ENCODE results near the gene BCL2A1.
"Not testable (repeated sequence)": the region's sequence is repeated elsewhere in the genome, so short reads cannot be mapped to it uniquely, and the experiment has no call there.

Gene BCL2A1

DNA sequence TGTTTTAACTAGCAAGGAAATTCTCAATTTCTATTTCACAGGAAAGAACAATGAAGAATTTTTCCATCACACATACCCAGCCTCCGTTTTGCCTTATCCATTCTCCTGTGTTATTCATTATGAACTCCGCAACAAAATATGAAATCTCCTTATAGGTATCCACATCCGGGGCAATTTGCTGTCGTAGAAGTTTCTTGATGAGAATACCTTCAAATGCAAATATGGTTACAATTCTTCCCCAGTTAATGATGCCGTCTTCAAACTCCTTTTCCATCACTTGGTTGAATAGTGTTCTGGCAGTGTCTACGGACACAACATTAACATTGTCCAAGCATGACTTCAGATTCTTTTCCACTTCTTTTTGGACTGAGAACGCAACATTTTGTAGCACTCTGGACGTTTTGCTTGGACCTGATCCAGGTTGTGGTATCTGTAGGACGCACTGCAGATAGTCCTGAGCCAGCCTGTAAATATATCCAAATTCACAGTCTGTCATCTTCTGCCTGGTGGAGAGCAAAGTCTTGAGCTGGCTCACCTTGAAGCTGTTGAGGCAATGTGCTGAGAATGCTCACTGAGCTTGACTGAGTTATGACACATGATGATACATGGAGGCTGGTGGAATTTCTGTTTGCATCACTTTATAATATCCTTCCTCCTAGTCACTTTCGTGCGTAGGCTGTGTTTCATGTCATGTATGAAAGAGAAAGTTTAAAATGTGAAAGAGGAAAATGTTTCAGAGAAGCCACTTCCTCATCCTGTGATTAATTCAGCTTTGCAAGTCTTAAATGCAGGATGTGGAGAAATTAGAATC lies at the start of gene BCL2A1:
TSS of gene BCL2A1 (minus strand) at position 573 of the 811 bp plus-strand sequence. CDS start at position 496, 77 bp downstream.
- DNase-seq (ENCODE audit: low spot score) = no peak

- no peak for DNase-seq (ENCODE audit: low spot score)
Measured at GRCh38 chr15:80020731-80021130, 49.7 kb upstream of the BCL2A1 start.

DNA sequence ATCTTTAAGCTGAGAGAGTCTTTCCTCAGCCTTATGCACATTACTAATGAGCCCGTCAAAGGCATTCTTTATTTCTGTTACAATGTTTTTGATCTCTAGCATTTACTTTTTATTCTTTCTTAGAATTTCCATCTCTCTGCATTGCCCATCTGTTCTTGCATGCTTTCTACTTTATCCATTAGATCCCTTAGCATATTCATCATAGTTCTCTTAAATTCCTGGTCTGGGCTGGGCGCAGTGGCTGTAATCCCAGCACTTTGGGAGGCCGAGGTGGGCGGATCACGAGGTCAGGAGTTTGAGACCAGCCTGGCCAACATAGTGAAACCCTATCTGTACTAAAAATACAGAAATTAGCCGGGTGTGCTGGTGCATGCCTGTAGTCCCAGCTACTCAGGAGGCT lies 49.2 kb upstream of the BCL2A1 start:
- DNase-seq (ENCODE audit: low spot score) = not testable (repeated sequence)

DNA sequence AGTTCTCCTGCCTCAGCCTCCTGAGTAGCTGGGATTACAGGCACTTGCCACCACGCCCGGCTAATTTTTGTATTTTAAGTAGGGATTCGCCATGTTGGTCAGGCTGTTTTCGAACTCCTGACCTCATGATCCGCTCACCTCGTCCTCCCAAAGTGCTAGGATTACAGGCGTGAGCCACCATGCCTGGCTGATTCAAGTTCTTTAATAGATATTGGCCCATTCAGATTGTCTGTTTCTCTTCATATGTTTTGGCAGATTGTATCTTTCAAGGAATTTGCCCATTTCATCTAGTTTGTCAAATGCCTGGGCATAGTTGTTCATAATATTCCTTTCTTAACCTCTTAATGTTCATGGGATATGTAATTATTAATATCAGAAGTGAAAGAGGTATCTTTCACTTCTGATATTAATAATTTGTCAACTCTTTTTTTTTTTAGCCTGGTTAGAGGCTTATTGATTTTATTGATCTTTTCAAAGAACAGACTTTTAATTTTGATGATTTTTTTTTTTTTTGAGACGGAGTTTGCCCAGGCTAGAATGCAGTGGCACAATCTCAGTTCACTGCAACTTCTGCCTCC lies 48.3 kb upstream of the BCL2A1 start:
- no peak for DNase-seq (ENCODE audit: low spot score)

- DNase-seq (ENCODE audit: low spot score) = not testable (repeated sequence)
Measured at GRCh38 chr15:80017139-80017538, 46.1 kb upstream of the BCL2A1 start.

DNA sequence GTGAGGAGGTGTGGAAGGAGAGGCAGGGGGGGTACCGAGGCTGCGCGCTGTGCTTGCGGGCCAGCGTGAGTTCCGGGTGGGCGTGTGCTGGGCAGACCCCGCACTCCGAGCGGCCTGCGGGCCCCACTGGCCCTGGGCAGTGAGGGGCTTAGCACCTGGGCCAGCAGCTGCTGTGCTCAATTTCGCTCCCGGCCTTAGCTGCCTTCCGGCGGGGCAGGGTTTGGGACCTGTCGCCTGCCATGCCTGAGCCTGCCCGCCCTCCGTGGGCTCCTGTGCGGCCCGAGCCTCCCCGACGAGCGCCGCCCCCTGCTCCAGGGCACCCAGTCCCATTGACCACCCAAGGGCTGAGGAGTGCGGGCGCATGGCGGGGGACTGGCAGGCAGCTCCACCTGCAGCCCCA lies 45.5 kb upstream of the BCL2A1 start:
- DNase-seq (ENCODE audit: low spot score) = not testable (repeated sequence)

- DNase-seq (ENCODE audit: low spot score) = no peak
Measured at GRCh38 chr15:80015156-80015555, 44.2 kb upstream of the BCL2A1 start.

- not testable (repeated sequence) for DNase-seq (ENCODE audit: low spot score)
Measured at GRCh38 chr15:80014186-80014585, 43.2 kb upstream of the BCL2A1 start.

- DNase-seq (ENCODE audit: low spot score) = no peak
Measured at GRCh38 chr15:80012060-80012726, 41.2 kb upstream of the BCL2A1 start.

- DNase-seq (ENCODE audit: low spot score) = no peak
Measured at GRCh38 chr15:80011596-80011995, 40.6 kb upstream of the BCL2A1 start.

DNA sequence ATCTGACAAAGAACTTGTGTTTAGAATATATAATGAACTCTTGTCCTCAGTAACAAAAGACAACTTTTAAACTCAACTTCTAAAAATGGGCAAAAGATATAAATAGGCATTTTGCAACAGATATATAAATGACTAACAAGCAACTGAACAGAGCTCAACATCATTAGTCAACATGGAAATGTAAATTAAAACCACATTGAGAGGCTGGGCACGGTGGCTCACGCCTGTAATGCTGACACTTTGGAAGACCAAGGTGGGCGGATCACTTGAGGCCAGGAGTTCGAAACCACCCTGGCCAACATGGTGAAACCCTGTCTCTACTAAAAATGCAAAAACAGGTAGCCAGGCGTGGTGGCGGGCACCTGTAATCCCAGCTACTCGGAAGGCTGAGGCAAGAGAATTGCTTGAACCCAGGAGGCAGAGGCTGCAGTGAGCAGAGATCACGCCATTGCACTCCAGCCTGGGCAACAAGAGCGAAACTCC lies 40.1 kb upstream of the BCL2A1 start:
- DNase-seq (ENCODE audit: low spot score) = not testable (repeated sequence)

DNA sequence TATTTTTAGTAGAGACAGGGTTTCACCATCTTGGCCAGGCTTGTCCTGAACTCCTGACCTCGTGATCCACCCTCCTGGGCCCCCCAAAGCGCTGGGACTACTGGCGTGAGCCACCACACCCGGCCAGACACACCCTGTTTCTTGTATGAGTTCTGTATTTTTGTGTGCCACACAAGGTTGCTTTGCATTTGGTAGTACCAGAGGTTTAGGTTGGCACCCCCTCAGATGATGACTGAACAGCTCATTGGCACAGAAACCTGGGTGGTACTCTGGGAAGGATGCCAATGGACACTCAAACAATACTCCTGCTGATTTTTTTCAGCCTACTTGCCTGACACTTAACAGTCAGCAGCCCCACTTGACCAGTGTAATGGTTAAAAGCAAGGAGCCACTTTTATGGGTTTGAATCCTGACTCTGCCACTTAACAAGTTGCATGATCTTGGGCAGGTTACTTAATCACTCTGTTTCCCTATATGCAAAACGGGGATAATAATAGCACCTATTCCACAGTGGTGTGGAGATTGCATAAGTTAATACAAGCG lies 39.2 kb upstream of the BCL2A1 start:
- DNase-seq (ENCODE audit: low spot score) = no peak

DNA sequence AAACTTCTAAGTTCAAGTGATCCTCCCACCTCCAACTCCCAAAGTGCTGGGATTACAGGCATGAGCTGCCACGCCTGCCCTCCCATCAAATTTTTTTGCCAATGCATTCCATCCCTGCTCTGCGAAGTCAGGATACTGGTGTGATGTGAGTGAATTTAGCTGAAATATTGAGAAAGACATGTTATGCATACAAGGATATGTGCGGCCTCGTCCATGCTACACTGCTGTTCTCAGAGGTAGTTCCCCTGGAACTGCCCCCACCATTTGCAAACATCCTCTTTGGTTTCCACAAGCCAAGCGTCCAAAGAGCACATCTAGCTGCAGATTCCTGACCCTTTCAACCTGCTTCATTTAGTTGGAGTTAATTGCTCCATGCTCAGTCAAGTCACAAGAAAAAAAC lies 36.5 kb upstream of the BCL2A1 start:
- no peak for DNase-seq (ENCODE audit: low spot score)

DNA sequence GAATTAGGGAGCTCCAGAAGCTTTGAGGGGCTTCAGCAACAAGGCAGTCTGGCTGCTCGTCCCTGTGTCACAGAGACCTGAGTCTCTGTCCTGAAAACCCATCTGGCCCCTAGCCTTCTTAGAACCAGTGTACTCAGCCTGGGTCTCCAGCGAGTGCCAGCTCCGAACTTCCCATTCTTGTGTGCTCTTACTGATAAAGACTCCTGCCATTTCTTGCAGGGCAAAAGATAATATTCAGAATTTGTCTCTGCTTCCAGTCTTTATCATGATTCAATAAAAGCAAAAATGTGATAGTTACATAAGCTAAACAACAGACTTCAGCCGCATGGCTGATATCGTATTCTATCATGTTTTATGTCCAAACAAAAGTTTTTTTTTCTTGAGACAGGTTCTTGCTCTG lies 36.0 kb upstream of the BCL2A1 start:
- DNase-seq (ENCODE audit: low spot score) = no peak

- DNase-seq (ENCODE audit: low spot score) = no peak
Measured at GRCh38 chr15:80003934-80004472, 33.0 kb upstream of the BCL2A1 start.

DNA sequence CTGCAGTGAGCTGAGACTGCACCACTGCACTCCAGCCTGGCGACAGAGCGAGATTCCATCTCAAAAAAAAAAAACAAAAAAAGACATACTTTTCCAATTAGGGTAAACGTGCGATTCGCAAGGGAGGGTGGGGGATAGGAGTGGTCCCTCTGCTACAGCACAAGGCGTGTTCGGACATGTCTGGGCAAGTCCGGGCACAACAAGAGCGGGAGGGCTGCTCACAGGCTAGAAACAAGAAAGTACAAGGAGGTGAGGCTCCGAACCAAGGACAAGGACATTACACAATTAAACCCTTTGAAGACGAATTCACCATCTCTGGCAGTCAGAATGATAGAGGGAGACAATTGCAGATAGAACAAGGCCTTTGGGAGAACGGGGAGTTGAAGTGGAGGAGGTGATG lies 32.2 kb upstream of the BCL2A1 start:
- no peak for DNase-seq (ENCODE audit: low spot score)

DNA sequence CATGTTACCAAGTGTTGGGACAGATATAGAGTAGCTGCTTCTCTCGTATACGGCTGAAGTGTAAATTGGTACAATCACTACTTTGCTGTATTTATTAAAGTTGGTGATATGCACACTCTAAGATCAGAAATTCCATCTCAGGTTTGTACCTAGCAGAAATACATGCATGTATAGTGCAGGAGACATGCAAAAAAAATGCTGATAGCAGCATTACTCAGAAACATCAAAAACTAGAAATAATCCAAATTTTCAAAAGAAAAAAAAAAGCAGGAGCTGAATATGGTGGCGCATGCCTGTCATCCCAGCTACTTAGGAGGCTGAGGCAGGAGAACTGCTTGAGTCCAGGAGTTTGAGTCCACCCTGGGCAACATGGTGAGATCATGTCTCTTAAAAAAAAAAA lies 31.3 kb upstream of the BCL2A1 start:
- no peak for DNase-seq (ENCODE audit: low spot score)

DNA sequence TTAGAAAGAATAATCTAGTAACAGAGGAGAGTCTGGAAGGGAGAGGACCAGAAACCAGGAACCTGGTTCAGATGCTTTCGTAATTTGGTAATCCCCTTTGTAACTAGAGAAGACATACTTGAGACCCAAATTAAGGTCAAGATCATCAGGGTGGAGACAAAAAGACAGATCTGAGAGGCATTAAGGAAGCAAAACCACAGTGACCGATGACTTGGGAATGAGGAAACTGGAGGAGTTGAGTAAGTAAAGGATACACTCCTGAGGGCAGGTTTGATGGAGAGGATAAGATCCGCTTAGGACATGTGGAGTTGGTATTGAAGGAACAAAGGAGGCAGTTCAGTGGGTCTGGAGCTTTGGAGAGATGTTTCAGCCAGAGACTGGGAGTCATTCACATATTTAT lies 23.6 kb upstream of the BCL2A1 start:
- no peak for DNase-seq (ENCODE audit: low spot score)

DNA sequence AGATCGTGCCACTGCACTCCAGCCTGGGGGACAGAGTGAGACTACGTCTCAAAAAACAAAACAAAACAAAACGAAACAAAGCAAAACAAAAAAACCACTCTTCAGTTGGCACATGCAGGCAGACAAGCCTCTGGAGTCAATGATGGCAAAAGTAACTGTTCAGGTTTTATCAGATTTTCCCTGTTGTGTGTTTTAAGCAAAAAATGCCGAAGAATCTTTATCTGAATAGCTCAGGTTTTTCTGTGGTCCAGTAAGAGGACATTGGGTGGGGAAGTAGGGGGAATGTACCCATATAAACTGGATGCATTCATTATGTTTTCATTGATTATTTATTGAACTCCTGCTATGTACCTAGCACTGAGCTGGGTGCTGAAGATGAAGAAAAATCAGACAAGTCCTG lies 20.8 kb upstream of the BCL2A1 start:
- DNase-seq (ENCODE audit: low spot score) = no peak

GRCh38 chr15:79990997-79991334 lies 20.0 kb upstream of the BCL2A1 start:
- DNase-seq (ENCODE audit: low spot score) = no peak

GRCh38 chr15:79990280-79990996 lies 19.4 kb upstream of the BCL2A1 start:
- no peak for DNase-seq (ENCODE audit: low spot score)

GRCh38 chr15:79989682-79990081 lies 18.7 kb upstream of the BCL2A1 start:
- DNase-seq (ENCODE audit: low spot score) = no peak
